Sigmoid colon (tissue), 7 donors: ENCODE results near the gene RNASEH2B. TPM values are rescaled to one million over a fixed set of nuclear protein-coding genes. Genes with fewer than 3 reads are reported as not detected.

ENCODE experiments used
- DNase-seq: peaks from one replicate; pipeline ENCODE4 v3.0.0-alpha.2; 2019
- H3K27ac ChIP-seq, 4 donors: fragments of 200-600 bp; sonication (generic); one replicate each; pipeline ENCODE4 v1.5.1; 2016 to 2019; ENCODE audit warnings: mild to moderate bottlenecking in 1 of 4
- H3K27me3 ChIP-seq, 3 donors: fragments of 200-600 bp; sonication (generic); one replicate each; pipeline ENCODE4 v1.5.1; 2019; ENCODE audit warnings: mild to moderate bottlenecking in 1 of 3
- H3K36me3 ChIP-seq, 4 donors: fragments of 200-600 bp; sonication (generic); one replicate each; pipeline ENCODE4 v1.5.1; 2016 to 2019
- H3K4me1 ChIP-seq, 4 donors: fragments of 200-600 bp; sonication (generic); one replicate each; pipeline ENCODE4 v1.5.1; 2017 to 2019
- H3K4me3 ChIP-seq, 4 donors: fragments of 200-600 bp; sonication (generic); one replicate each; pipeline ENCODE4 v1.5.1; 2017 to 2019; ENCODE audit warnings: mild to moderate bottlenecking in 2 of 4, moderate library complexity in 1 of 4
- H3K9me3 ChIP-seq, 4 donors: fragments of 200-600 bp in 3 of 4; sonication (generic) in 3 of 4; one replicate each; pipeline versions ENCODE4 v1.5.1 to v1.6.1; 2013 to 2019
- CTCF ChIP-seq, 4 experiments: fragments of 450-650 bp in 3 of 4; fragments of 200-600 bp in 1 of 4; IDR thresholded peaks; one replicate each; pipeline ENCODE4 v1.5.1; 2016 to 2019; ENCODE audit warnings: antibody characterized with exemption in 4 of 4, mild to moderate bottlenecking in 3 of 4, moderate library complexity in 2 of 4
- EP300 ChIP-seq, 4 donors: sonication (generic); formaldehyde crosslinking; IDR thresholded peaks; one replicate each; pipeline ENCODE4 v1.6.1; 2017; ENCODE audit warnings: antibody characterized with exemption in 4 of 4
- POLR2A ChIP-seq, 2 donors: fragments of 450-650 bp; IDR thresholded peaks; one replicate each; pipeline ENCODE4 v1.6.1; 2016; ENCODE audit warnings: antibody characterized with exemption in 2 of 2, mild to moderate bottlenecking in 2 of 2, moderate library complexity in 2 of 2
- POLR2AphosphoS5 ChIP-seq, 4 donors: sonication (generic); formaldehyde crosslinking; IDR thresholded peaks; one replicate each; pipeline ENCODE4 v1.6.1; 2017; ENCODE audit warnings: antibody characterized with exemption in 4 of 4
- WGBS, 2 donors: extraction: QIAGEN DNeasy Blood & Tissue Kit; methylation state at CpG; one replicate each; pipeline ENCODE4 v1.1.7; 2013; 5-methylcytosine and 5-hydroxymethylcytosine counted together
- intact Hi-C: fragments of 100-400 bp; cut with DNase I; formaldehyde crosslinking; loops from one replicate; pipeline ENCODE4 v1.15.1; 2023
- polyA plus RNA-seq, 3 donors: library from polyadenylated mRNA; stranded (reverse); fragments of 200-250 nt; gene quantifications; one replicate each; pipeline ENCODE4 v1.2.3, GENCODE V29; 2013
- total RNA-seq, 4 donors: library from RNA; depleted of rRNA; stranded (reverse); fragments of >200 nt; gene quantifications; one replicate each; pipeline ENCODE4 v1.1.0, GENCODE V29; 2016
- donor health status: healthy with polysubstance abuse.
- donor health status: Bipolar disorder and iron deficiency.
- donor health status: healthy.

The RNASEH2B gene
- total and polyA plus RNA-seq, 7 donors = 32.6 to 108 (median 41.1) TPM

- Histone ChIP-seq H3K4me3 (no peak overlapping the region), H3K36me3 (peaks cover 0 to 13% (median 2%) of the 10 kb centered on the region in 4 donors), H3K4me1 (no peaks in the 10 kb centered on the region), H3K9me3 (no peaks in the 10 kb centered on the region), H3K27me3 (no peaks in the 10 kb centered on the region), H3K27ac (no peak overlapping the region)
- no peak for TF ChIP-seq POLR2A (IDR thresholded peaks at IDR 0.05)
- no peak for TF ChIP-seq POLR2AphosphoS5 (IDR thresholded peaks at IDR 0.05)
- TF ChIP-seq CTCF (IDR thresholded peaks at IDR 0.05) = no peak
- no peak for TF ChIP-seq EP300 (IDR thresholded peaks at IDR 0.05)
- DNase-seq = no peak
- intact Hi-C loops = no loop called here
- 79 to 86% methylated on average over 2 of the region's 2 CpGs for WGBS, 2 donors
Observed at GRCh38 chr13:50957620-50958019, 48.0 kb downstream of the RNASEH2B start.

GRCh38 chr13:50969691-50970090 is 60.1 kb downstream of the RNASEH2B start:
- no peaks in the 10 kb centered on the region for H3K27me3 ChIP-seq
- H3K4me1 ChIP-seq = no peaks in the 10 kb centered on the region
- H3K36me3 ChIP-seq = peaks cover 0 to 20% (median 1%) of the 10 kb centered on the region in 4 donors
- H3K27ac ChIP-seq = no peak overlapping the region
- no peak overlapping the region for H3K4me3 ChIP-seq
- TF ChIP-seq POLR2A (IDR thresholded peaks at IDR 0.05) (no peak), POLR2AphosphoS5 (IDR thresholded peaks at IDR 0.05) (no peak), CTCF (IDR thresholded peaks at IDR 0.05) (no peak), EP300 (IDR thresholded peaks at IDR 0.05) (no peak)
- 78 to 88% methylated on average over 11 of the region's 11 CpGs for WGBS, 2 donors
- intact Hi-C loops = no loop called here
- no peak for DNase-seq
- H3K9me3 ChIP-seq = no peaks in the 10 kb centered on the region

- TF ChIP-seq POLR2A (IDR thresholded peaks at IDR 0.05) (no peak), CTCF (IDR thresholded peaks at IDR 0.05) (no peak), POLR2AphosphoS5 (IDR thresholded peaks at IDR 0.05) (no peak), EP300 (IDR thresholded peaks at IDR 0.05) (no peak)
- intact Hi-C loops = no loop called here
- no peak for DNase-seq
- Histone ChIP-seq H3K27me3 (no peaks in the 10 kb centered on the region), H3K27ac (no peak overlapping the region), H3K36me3 (peaks cover 0 to 16% (median 1%) of the 10 kb centered on the region in 4 donors), H3K4me1 (no peaks in the 10 kb centered on the region), H3K9me3 (no peaks in the 10 kb centered on the region), H3K4me3 (no peak overlapping the region)
- WGBS, 2 donors = 87 to 93% methylated on average over 2 of the region's 2 CpGs
Observed at GRCh38 chr13:50970956-50971355, 61.4 kb downstream of the RNASEH2B start.

GRCh38 chr13:50974268-50974667 is 64.7 kb downstream of the RNASEH2B start:
- no peak for DNase-seq
- WGBS, 2 donors = 80 to 96% methylated on average over 3 of the region's 3 CpGs
- Histone ChIP-seq H3K36me3 (peaks cover 0 to 11% (median 1%) of the 10 kb centered on the region in 4 donors), H3K27me3 (no peaks in the 10 kb centered on the region), H3K4me3 (no peak overlapping the region), H3K4me1 (no peaks in the 10 kb centered on the region), H3K9me3 (no peaks in the 10 kb centered on the region), H3K27ac (no peak overlapping the region)
- TF ChIP-seq POLR2AphosphoS5 (IDR thresholded peaks at IDR 0.05) (no peak), POLR2A (IDR thresholded peaks at IDR 0.05) (no peak), EP300 (IDR thresholded peaks at IDR 0.05) (no peak), CTCF (IDR thresholded peaks at IDR 0.05) (no peak)
- intact Hi-C loops = no loop called here

- TF ChIP-seq CTCF (IDR thresholded peaks at IDR 0.05) (no peak), POLR2AphosphoS5 (IDR thresholded peaks at IDR 0.05) (no peak), EP300 (IDR thresholded peaks at IDR 0.05) (no peak), POLR2A (IDR thresholded peaks at IDR 0.05) (no peak)
- Histone ChIP-seq H3K27me3 (no peaks in the 10 kb centered on the region), H3K9me3 (no peaks in the 10 kb centered on the region), H3K27ac (peak overlapping the region in 1 of 4 donors; percentile 10), H3K4me1 (no peaks in the 10 kb centered on the region), H3K36me3 (no peaks in the 10 kb centered on the region), H3K4me3 (no peak overlapping the region)
- intact Hi-C loops = no loop called here
- DNase-seq = no peak
Observed at GRCh38 chr13:50979187-50979586, 69.6 kb downstream of the RNASEH2B start.
